Measurements from ENCODE around the gene MLLT11. TPM values are rescaled to one million over a fixed set of nuclear protein-coding genes. Genes with fewer than 3 reads are reported as not detected.

The MLLT11 gene
- total and polyA plus RNA-seq, 10 of the 15 experiments (the other 5 are each of a cell fraction or from before 2014, with no cell fraction given) = 6.2 to 27.3 (median 9.2) TPM

DNA sequence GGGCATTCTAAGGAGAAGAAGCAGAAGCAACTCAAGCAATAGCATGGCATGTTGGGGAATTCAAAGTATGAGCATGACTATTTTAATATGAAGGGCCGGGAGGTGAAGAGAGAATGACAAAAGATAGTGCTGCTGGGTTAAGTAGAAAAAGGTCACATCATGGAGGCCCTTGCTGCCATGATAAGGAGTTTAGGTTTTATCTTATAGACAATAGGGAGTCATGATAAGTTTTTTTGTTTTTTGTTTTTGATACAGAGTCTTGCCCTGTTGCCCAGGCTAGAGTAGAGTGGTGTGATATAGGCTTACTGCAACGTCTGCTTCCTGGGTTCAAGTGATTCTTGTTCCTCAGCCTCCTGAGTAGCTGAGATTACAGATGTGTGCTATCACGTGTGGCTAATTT is 20.7 kb upstream of the MLLT11 start (continued):
- TF ChIP-seq E2F8 (IDR thresholded peaks at IDR 0.05; ENCODE audit: low read depth, partially characterized antibody) (no peak), RFX5 (IDR thresholded peaks at IDR 0.05; ENCODE audit: low read depth, low read length) (no peak)

GRCh38 chr1:151043163-151043562 is 17.0 kb upstream of the MLLT11 start:
- in situ Hi-C loops (cut with MboI) = no loop called here
- Histone ChIP-seq H3K27ac (ENCODE audit: control insufficient read depth, insufficient read depth) (no peak overlapping the region), H3K4me1 (ENCODE audit: control insufficient read depth, insufficient read depth, low read length) (peaks cover 2% of the 10 kb centered on the region; the same call in 1 of the 2 replicates), H3K36me3 (ENCODE audit: control insufficient read depth in 2 of 2, insufficient read depth in 2 of 2, low read length in 1 of 2) (no peaks in the 10 kb centered on the region), H3K4me3 (no peak overlapping the region), H3K4me2 (ENCODE audit: control insufficient read depth, insufficient read depth) (no peak overlapping the region), H3K79me2 (ENCODE audit: control insufficient read depth, insufficient read depth, low read length) (no peaks in the 10 kb centered on the region), H3K27me3 (replicated peaks in 1 of 2; ENCODE audit: control insufficient read depth in 2 of 2, insufficient read depth in 2 of 2, low read length in 1 of 2) (no peaks in the 10 kb centered on the region), H3K9ac (ENCODE audit: control insufficient read depth, insufficient read depth, low read length) (no peak overlapping the region), H4K20me1 (ENCODE audit: control insufficient read depth, insufficient read depth) (no peaks in the 10 kb centered on the region), H3K9me3 (replicated peaks; ENCODE audit: control insufficient read depth, insufficient read depth, low read length) (no peaks in the 10 kb centered on the region), H2AFZ (ENCODE audit: control insufficient read depth, low read depth, low read length) (no peak overlapping the region)
- DNase-seq (ENCODE audit: low read depth, low spot score) (no peak), FAIRE-seq (no peak), ATAC-seq (no peak)
- RAD21 ChIA-PET (ENCODE audit: unreplicated experiment) = no interaction called here
- 71% methylated on average over 1 of the region's 1 CpG for WGBS (ENCODE audit: insufficient coverage, insufficient replicate concordance, low lambda C conversion rate, missing lambda C conversion rate)
- POLR2A ChIA-PET = interaction anchor here (0.6 to 1.3 kb wide), 3 partner anchors 9 to 517 kb away, joined by 3 to 5 read pairs (median 3); no protein-coding TSS in a partner anchor
- BruUV-seq (replicated peaks) = no TSS peak
- intact Hi-C loops (cut with micrococcal nuclease; ENCODE audit: unreplicated experiment) = no loop called here
- SMC1A ChIA-PET (ENCODE audit: uncharacterized antibody, unreplicated experiment) = interaction anchor here (0.9 to 1.1 kb wide), 3 partner anchors 10 to 298 kb away, joined by 3 to 4 read pairs (median 4); partner anchors contain the start of genes CDC42SE1 and MLLT11
- CTCF ChIA-PET = interaction anchor here (0.7 to 9.5 kb wide), 6 partner anchors 10 to 112 kb away, joined by 3 to 76 read pairs (median 4); partner anchors contain the start of genes CDC42SE1, GABPB2 and MLLT11
- TF ChIP-seq SMC3 (IDR thresholded peaks at IDR 0.05; ENCODE audit: borderline replicate concordance, low read length) (no peak), CHD1 (IDR thresholded peaks at IDR 0.05; ENCODE audit: low read depth, low read length) (no peak), BHLHE40 (IDR thresholded peaks at IDR 0.05; ENCODE audit: borderline replicate concordance in 1 of 2, low read depth in 2 of 2, low read length in 1 of 2) (no peak), NFXL1 (IDR thresholded peaks at IDR 0.05; ENCODE audit: borderline replicate concordance) (no peak), ZNF24 (IDR thresholded peaks at IDR 0.05) (no peak), NRF1 (conservative IDR thresholded peaks at IDR 0.05; ENCODE audit: low read depth, low read length) (no peak), EZH2 (IDR thresholded peaks at IDR 0.05; ENCODE audit: borderline replicate concordance, control insufficient read depth, low read depth, low read length) (no peak), MTA2 (IDR thresholded peaks at IDR 0.05; ENCODE audit: low read depth) (no peak), HDGF (IDR thresholded peaks at IDR 0.05) (no peak)
- TF ChIP-seq, protein P1, sequence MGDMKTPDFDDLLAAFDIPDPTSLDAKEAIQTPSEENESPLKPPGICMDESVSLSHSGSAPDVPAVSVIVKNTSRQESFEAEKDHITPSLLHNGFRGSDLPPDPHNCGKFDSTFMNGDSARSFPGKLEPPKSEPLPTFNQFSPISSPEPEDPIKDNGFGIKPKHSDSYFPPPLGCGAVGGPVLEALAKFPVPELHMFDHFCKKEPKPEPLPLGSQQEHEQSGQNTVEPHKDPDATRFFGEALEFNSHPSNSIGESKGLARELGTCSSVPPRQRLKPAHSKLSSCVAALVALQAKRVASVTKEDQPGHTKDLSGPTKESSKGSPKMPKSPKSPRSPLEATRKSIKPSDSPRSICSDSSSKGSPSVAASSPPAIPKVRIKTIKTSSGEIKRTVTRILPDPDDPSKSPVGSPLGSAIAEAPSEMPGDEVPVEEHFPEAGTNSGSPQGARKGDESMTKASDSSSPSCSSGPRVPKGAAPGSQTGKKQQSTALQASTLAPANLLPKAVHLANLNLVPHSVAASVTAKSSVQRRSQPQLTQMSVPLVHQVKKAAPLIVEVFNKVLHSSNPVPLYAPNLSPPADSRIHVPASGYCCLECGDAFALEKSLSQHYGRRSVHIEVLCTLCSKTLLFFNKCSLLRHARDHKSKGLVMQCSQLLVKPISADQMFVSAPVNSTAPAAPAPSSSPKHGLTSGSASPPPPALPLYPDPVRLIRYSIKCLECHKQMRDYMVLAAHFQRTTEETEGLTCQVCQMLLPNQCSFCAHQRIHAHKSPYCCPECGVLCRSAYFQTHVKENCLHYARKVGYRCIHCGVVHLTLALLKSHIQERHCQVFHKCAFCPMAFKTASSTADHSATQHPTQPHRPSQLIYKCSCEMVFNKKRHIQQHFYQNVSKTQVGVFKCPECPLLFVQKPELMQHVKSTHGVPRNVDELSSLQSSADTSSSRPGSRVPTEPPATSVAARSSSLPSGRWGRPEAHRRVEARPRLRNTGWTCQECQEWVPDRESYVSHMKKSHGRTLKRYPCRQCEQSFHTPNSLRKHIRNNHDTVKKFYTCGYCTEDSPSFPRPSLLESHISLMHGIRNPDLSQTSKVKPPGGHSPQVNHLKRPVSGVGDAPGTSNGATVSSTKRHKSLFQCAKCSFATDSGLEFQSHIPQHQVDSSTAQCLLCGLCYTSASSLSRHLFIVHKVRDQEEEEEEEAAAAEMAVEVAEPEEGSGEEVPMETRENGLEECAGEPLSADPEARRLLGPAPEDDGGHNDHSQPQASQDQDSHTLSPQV (IDR thresholded peaks at IDR 0.05) = no peak
- TF ChIP-seq, protein P2, sequence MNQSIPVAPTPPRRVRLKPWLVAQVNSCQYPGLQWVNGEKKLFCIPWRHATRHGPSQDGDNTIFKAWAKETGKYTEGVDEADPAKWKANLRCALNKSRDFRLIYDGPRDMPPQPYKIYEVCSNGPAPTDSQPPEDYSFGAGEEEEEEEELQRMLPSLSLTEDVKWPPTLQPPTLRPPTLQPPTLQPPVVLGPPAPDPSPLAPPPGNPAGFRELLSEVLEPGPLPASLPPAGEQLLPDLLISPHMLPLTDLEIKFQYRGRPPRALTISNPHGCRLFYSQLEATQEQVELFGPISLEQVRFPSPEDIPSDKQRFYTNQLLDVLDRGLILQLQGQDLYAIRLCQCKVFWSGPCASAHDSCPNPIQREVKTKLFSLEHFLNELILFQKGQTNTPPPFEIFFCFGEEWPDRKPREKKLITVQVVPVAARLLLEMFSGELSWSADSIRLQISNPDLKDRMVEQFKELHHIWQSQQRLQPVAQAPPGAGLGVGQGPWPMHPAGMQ (IDR thresholded peaks at IDR 0.05; ENCODE audit: borderline replicate concordance) = no peak

Measured in GM12878 (cell line).